HG02943 (cell line): ENCODE results near the gene MARCHF3.
"Not testable (repeated sequence)": the region's sequence is repeated elsewhere in the genome, so short reads cannot be mapped to it uniquely, and the experiment has no call there.

Experiments
- ATAC-seq: cut with Tn5 transposase; IDR thresholded peaks from one replicate; pipeline ENCODE4 v1.9.1; 2021; ENCODE audit warnings: mild to moderate bottlenecking, low read depth, moderate library complexity; ENCODE audit not compliant: unreplicated experiment

The MARCHF3 gene

DNA sequence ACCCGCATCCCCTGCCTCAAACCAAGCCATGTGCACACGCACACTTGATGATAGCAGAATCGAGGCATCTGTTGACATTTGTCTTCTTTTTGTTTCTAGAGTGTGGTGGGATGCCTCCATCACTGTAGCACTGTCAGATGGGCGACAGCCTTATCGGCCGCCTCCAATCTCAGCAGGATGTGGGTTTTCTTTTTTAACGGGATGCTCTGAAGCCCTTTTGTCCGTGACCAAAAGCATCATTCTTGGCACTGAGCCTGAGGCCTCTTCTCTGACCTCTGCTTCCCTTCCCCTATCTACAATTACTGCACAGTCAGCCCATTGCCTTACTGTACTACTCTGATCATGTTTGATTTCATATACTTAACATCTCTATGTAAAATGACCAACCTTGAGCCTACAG, 175.1 kb downstream of the MARCHF3 start:
- no peak for ATAC-seq

DNA sequence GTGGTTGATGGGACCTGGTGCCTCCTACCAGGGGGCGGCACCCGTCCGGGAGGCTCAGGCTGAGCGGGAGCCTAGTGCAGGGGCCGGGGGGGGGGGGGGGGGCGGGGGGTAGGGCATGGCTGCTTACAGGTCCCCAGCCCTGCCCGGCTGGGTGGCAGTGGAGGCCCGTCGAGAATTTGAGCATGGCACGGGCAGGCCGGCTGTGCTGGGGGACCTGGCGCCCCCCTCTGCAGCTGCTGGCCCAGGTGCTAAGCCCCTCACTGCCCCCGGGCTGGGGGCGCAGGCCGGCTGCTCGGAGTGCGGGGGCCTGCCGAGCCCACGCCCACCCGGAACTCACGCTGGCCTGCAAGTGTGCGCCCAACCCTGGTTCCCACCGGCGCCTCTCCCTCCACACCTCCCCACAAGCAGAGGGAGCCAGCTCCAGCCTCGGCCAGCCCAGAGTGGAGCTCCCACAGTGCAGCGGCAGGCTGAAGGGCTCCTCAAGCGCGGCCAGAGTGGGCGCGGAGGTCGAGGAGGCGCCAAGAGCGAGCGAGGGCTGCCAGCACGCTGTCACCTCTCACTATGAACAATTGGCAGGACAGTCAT, 175.7 kb downstream of the MARCHF3 start:
- no peak for ATAC-seq

DNA sequence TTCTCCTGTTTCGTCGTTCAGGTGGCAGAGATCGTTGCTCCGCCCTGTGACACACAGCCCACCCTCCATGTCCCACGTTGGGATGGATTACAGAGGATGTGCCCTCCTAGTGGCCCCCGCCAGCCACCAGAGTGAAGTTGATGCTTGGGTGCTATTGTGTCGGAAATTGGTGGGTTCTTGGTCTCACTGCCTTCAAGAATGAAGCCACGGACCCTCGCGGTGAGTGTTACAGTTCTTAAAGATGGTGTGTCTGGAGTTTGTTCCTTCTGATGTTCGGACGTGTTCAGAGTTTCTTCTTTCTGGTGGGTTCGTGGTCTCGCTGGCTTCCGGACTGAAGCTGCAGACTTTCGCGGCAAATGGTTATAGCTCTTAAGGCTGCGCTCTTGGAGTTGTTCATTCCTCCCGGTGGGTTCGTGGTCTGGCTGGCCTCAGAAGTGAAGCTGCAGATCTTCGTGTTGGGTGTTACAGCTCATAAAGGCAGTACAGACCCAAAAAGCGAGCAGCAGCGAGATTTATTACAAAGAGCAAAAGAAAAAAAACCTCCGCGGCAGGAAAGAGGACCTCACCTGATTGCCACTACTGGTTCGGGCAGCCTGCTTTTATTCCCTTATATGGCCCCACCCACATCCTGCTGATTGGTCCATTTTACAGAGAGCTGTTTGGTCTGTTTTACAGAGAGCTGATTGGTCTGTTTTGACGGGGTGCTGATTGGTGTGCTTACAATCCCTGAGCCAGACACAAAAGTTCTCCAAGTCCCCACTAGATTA, 176.6 kb downstream of the MARCHF3 start:
- ATAC-seq = not testable (repeated sequence)

DNA sequence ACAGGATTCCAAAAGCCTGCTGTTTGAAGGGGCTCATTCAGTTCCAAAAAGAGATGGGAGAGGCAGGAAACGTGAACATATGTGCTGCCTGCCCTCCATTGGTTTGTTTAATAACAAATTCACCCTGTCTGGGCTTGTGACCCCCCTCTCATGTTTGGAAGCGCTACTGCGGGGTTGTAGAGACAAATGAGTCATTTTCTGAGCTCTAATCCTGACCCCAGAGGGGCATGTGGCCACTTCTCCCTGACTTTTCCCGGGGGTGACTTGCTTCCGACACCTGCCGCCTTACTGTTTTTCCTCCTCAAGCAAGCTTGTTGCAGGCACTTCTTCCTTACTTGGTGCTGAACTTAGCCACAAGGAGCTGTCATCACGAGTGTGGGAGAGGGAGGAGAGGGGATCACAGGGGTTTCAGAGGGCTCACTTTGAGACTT, 177.5 kb downstream of the MARCHF3 start:
- no peak for ATAC-seq

DNA sequence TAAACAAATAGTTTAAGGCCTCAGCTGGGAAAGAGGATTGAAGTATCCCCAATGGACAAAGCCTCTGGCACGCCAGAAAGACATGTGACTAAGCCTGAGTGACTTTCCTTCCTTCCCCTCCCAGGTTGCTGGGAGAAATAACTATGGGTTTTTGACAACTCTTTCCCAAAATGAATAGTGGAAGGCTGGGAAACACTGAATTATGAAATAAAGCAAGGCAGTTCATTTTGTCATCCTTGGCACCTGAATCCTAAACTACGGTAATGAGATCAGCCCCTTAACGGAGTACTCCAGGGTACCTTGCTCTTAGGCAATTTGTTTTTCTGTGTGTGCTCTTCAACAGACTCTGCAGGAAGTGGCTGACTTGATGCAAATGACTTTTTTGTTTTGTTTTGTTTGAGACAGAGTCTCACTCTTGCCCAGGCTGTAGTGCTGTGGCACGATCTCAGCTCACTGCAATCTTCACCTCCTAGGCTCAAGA, 178.2 kb downstream of the MARCHF3 start:
- peak; percentile 72 for ATAC-seq

DNA sequence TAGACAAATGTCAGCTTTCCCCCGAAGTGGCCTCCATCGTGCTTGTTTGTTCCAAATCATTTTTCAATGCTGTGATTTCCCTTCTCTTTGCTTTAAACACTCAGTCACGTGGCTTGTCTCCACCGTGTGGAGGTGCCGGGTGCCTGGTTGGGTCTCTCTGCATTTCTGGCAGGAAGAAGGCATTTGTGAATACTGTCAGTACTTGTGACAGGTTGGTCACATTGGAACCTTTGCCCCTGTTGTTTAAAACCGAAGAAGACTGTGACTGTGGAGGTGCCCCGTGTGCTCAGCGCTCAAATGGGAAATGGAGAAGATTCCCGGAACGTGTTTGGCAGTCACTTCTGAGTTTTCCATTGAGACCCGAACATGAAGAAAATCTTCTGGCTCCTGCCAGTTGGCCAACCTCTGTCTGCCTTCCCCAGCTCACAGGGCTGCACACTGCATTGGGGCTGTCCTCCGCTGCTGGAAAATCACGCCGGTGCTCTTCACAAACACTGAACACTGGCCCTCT, 178.8 kb downstream of the MARCHF3 start:
- no peak for ATAC-seq

DNA sequence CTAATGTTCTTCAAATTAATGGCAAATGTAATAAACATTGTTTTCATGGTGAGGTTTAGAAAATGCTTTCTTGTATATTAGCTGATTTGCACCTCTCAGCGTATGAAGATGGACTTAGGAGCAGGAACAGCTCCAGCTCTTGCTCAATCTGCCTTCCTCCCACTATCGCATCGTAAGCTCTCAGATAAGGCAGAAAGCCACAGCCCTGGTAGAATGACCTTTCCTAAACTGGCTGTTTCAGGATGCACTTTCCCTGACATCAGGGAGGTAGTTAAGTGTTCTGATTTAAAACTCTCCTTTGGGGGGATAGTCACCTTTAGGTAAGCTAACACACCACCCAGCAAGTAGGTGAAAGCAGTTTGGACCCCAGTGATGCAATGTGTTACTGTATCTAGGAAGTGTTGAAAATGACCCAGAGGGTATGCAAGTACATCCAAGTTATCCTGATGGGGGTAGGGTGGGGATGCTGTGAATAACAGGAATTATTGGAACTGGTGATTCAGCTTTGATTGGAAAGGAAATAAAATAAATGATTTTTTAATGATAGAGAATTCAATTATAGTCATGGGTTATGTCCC, 181.2 kb downstream of the MARCHF3 start:
- no peak for ATAC-seq

DNA sequence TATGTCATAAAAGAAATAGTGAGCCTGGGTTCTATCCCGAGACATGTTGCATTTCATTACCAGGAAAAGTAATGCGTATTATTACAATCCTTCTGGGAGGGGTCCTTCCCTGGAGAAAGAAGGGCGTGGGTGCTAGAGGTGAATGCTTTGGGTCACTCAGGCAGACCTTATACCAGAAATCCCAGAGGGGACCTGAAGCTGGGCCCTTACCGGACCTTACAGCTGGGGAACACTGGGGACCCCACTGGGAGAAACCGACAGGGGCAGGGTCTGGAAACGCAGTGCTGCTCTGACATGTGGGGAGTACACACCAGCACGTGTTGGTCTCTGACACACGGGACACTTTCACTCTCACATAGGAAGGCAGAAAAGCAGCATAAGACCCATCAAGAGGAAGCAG, 182.1 kb downstream of the MARCHF3 start:
- ATAC-seq = no peak

DNA sequence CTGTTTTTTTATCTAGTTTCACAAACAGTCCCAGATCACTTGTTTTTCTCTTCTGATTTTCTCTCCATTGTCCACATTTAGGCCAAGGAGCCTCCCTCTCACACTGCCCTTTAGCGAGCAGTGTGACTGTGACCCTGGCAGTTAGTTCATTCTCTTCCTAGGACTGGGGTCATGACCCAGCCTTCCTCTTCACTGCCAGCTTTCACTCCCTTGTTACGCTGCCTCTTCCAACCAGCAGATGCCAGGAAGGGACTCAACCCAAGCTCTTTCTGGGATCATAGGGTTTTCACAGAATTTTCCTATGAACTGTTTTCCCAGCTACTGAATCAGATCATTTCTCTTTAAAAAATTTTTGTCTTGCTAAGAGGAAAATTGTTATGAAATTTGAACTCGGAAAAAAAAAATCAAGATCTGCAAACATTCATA, 182.5 kb downstream of the MARCHF3 start:
- no peak for ATAC-seq

DNA sequence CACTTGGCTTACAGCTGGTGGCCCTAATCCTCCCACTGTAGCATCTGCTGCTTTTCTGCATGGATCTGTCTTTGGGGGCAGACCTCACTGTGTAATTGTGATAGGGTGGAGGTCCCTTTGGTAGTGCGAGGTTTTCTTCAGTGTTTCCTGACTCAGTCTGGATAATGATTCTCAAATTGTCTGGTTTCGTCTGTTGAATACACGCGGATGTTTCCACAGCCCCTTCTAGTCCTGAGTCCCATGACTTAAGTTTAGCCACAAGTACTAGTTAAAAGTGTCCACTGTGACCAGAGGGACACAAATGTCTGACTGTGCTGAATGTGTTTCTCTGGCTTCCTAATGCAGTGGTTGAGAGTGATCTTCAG, 182.9 kb downstream of the MARCHF3 start:
- no peak for ATAC-seq

DNA sequence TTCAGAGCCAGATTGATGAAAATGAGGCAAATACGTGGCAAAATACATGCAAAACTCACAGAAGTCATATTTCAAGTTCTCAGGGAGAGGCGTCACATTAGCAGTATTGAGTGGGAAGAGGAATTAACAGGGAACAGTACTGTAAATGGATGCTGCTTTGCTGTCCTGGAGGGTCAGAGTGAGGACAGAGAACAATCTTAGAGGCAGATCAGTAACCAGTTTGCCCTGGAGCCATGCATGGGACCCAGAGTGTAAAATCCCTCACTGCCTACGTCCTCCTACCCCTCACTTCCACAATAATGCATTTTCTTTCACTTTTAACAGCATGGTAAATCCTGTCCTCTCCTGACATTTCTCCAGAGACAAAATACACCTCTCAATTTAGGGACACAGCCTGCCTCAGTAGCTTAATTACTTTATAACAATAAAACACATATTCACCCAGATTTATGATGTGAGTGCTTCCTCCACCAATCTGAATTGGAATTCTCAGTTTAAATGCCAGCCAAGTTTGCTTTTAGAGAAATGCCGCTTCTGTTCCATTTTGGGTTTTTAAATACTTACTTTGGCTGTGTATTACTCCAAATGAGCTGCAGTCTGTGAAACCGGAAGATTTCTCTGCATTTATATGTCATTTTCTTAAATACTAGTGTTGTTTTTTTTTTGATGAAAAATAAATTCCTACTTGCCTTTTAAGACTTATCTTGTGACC, 183.5 kb downstream of the MARCHF3 start:
- no peak for ATAC-seq

DNA sequence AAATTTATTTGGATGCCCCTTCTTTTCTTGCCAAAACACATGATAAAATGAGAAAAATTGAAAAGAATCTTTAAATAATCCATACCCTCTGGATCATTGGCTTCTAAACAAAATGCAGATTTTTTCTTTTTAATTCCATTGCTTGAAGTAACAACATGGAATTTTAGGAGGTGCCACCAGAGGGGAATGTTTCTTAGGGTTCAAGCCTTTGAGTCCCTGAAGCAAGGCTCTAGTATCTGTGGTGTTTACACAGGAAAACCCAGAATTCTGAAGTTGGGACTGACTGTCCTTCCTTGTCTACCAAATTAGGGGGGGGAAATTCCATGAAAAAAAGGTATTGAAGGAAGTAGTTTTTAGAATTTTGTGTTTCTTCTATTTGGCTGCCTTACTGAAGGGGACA, 184.0 kb downstream of the MARCHF3 start:
- no peak for ATAC-seq

DNA sequence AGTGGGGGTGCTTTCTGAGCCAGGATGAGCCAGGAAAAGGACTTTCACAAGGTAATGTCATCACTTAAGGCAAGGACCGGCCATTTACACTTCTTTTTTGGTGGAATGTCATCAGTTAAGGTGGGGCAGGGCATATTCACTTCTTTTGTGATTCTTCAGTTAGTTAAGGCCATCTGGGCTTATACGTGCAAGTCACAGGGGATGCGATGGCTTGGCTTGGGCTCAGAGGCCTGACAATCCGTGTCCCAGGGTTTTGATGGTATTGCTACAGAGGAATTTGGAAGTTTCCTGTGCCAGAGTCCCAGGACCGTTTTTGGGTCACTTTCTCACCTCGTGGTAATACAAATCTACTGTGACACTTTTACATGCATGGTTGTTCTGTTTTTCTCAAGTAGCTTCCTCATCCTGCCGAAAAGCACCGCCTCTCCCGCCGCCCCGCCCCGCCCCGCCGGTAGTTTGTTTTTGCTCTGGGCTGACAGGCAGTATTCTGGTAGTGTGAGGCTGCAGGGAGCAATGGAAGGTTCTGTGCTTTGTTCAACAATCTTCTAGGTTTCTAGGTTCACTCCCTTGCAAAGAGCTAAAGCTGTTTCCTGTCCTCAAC, 184.8 kb downstream of the MARCHF3 start:
- ATAC-seq = peak; percentile 85

DNA sequence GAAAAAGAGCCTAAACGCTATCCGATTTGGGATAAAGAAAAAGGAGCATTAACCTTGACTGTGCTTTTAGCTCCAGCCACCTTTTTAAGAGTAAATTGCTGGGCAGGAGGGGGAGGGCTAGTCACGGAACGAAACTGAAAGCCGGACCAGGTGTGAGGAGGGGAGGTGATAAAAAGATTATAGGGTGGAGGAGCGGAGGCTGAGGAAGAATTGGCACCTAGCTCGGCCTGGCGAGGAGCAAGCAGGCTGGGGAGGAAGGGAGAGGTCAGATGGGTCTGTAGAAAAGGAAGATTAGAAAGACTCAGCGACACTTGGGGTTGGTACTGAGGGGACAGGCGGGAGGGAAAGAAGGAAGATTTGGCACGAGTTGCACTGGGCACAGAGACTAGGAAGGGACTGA, 187.0 kb downstream of the MARCHF3 start:
- ATAC-seq = not testable (repeated sequence)

DNA sequence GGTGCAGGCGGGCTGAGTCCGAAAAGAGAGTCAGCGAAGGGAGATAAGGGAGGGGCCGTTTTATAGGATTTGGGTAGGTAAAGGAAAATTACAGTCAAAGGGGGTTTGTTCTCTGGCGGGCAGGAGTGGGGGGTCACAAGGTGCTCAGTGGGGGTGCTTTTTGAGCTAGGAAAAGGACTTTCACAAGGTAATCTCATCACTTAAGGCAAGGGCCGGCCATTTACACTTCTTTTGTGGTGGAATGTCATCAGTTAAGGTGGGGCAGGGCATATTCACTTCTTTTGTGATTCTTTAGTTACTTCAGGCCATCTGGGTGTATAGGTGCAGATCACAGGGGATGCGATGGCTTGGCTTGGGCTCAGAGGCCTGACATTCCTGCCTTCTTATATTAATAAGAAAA, 191.0 kb downstream of the MARCHF3 start:
- ATAC-seq = not testable (repeated sequence)

DNA sequence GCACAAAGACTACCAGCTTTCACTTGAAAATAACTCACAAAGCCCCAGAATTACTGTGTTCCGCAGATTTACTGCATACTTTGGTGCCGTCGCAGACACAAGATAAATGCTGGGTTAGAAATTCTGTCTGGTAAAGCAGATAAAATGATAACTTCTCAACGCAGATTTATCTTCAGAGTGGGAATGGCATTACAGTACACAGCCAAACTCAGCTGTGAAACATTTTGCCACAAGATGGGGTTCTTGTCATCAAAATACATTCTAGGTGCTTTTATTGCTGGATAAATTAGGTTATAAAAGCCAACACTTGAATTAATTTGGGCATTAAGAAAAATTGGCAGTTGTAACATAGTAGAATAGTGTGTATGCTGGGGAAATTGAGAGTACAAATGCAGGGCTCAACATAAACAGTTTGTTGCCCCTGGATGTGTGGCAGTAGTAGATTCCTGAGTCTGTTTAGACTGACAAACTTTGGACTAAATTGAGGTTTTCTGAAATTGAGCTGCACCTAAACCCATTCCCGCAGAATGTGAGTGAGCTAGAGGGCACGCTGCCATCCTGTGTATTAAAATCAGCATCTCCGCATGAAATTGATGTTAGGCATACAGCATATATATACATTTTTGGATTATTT, 192.3 kb downstream of the MARCHF3 start:
- no peak for ATAC-seq

DNA sequence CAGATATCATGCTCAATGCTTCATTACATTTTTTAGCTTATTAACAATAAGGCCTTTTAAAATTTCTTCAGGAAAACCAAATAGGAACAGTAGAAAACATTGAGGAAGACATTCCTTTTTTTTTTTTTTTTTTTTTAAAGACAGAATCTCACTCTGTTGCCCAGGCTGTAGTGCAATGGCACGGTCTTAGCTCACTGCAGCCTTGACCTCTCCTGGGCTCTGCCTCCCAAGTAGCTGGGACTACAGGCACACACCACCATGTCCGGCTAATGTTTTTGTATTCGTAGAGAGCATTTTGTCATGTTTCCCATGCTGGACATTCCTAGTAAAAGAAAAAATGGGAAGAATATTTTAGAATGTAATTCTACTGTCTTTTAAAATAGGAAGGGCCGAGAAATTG, 193.1 kb downstream of the MARCHF3 start:
- no peak for ATAC-seq

DNA sequence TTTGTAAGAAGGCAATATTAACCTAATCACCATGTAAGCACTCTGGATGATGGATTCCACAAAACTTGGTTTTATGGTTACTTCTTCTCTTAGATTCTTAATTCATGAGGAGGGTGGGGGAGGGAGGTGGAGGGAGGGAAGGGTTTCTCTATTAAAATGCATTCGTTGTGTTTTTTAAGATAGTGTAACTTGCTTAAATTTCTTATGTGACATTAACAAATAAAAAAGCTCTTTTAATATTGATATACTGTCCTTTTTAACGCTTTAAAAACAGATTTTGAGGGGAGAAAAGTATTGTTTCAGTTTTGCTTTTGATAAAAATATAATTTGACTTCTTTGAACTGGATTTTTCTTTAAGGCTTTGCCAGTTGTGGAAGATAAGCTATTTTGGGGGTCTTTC, 193.6 kb downstream of the MARCHF3 start:
- ATAC-seq = no peak

DNA sequence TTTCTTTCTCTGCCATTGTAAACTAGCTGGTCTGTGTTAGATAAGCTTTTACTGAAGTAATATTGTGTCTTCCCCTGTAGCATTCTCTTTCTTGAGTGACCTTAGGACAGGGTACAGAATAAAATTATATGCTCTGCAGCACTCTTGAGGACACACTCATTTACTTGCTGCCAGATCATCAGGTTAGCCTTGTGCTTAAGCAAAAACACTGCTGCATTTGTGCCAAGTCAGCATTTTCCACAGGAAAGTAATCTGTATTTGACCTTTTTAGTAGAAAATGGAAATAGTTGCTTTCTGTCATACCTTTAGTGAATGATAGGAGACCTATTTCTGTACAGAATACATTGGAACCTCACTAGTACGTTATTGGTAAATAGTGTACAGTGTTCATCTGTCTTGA, 199.2 kb downstream of the MARCHF3 start:
- no peak for ATAC-seq

DNA sequence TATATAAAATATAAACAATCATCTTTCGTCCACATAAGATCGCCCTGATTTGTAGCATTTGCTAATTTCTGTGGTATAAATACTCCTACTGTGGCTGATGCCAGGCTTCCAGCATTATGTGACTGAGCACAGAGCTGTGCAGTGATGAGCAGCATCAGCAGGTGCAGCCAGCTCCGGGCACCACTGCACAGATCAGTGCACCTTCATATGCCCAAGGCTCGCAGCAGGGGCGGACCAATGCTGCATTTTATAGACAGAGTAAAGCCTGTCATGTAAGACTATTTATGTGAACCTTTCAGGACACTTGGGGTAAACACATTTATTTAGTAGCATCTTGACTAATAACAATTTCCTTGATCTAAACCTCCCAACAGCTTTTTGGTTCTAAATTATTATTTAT, 200.3 kb downstream of the MARCHF3 start:
- no peak for ATAC-seq
